Thyroid gland (tissue), 4 donors: ENCODE measurements around the gene MAP1LC3A.

Experiments used
- CTCF ChIP-seq, 6 experiments: fragments of 200-600 bp in 3 of 6; fragments of 450-650 bp in 3 of 6; sonication (generic) in 3 of 6; IDR thresholded peaks; one replicate each; pipeline ENCODE4 v1.5.1; 2016 to 2019; ENCODE audit warnings: antibody characterized with exemption in 6 of 6, mild to moderate bottlenecking in 2 of 6, inconsistent platforms in 1 of 6, moderate library complexity in 1 of 6
- POLR2A ChIP-seq, 2 donors: fragments of 450-650 bp; IDR thresholded peaks; one replicate each; pipeline ENCODE4 v1.6.1; 2017; ENCODE audit warnings: antibody characterized with exemption in 2 of 2, mild to moderate bottlenecking in 2 of 2, moderate library complexity in 1 of 2

GRCh38 chr20:34532756-34533155, 25.8 kb upstream of the MAP1LC3A start:
- no peak for TF ChIP-seq CTCF (IDR thresholded peaks at IDR 0.05)
- TF ChIP-seq POLR2A (IDR thresholded peaks at IDR 0.05) = no peak
